ENCODE data around the gene NF1. TPM values are rescaled to one million over a fixed set of nuclear protein-coding genes. Genes with fewer than 3 reads are reported as not detected.

The NF1 gene
- total RNA-seq, 1 experiment from 2014 or later, result 16.4 TPM

DNA sequence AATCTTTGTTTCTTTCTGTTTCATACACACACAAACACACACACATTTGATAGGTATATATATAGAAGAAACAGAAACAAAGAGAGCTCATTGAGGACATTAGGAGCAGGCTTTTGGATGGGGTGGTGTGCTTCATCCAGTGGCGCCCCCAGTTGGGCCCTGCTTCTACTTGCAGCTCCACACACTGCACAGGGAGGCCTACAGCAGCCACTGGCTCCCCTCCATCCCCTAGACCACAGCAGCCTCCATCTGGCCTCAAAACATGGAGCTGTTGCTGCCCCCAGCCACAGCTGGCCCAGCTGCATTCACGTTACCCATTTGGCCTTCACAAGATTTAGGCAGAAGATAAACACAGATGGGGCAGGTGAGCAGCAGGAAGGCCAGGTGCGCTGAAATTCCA, 33.1 kb upstream of the NF1 start:
- ChIA-PET POLR2A (ENCODE audit: unreplicated experiment) (no interaction called here), CTCF (no interaction called here)
- BruUV-seq (replicated peaks), result no TSS peak

DNA sequence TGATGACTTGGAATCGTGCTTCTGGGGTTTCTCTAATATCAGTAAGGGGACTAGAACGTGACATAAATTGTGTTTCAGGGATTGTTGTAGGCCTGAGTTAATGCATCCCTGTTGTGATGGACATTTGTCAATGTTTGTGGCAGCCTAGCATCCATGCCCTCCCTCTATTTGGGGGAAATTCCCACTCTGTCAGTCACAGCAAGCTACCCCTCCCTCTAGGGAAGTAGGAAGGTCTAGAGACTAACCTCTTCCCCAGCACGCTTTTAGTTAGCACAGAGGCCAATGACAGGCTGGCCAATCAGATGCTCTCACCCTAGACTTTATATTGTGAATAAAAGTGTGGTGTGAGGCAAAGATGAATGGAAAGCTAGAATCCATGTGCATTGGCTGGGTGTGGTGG, 32.4 kb upstream of the NF1 start:
- H2AFZ ChIP-seq (ENCODE audit: low read length), result no peak overlapping the region
- ChIA-PET POLR2A (ENCODE audit: unreplicated experiment) (no interaction called here), CTCF (no interaction called here)
- peaks cover under 1% of the 10 kb centered on the region; the same call in 1 of the 2 replicates for H3K4me1 ChIP-seq (ENCODE audit: insufficient read depth, low read length)
- TF ChIP-seq EZH2 (IDR thresholded peaks at IDR 0.05; ENCODE audit: low read length, unreplicated experiment), result no peak
- TF ChIP-seq EZH2phosphoT487 (IDR thresholded peaks at IDR 0.05; ENCODE audit: borderline replicate concordance, low read length), result no peak
- TF ChIP-seq, protein P1, sequence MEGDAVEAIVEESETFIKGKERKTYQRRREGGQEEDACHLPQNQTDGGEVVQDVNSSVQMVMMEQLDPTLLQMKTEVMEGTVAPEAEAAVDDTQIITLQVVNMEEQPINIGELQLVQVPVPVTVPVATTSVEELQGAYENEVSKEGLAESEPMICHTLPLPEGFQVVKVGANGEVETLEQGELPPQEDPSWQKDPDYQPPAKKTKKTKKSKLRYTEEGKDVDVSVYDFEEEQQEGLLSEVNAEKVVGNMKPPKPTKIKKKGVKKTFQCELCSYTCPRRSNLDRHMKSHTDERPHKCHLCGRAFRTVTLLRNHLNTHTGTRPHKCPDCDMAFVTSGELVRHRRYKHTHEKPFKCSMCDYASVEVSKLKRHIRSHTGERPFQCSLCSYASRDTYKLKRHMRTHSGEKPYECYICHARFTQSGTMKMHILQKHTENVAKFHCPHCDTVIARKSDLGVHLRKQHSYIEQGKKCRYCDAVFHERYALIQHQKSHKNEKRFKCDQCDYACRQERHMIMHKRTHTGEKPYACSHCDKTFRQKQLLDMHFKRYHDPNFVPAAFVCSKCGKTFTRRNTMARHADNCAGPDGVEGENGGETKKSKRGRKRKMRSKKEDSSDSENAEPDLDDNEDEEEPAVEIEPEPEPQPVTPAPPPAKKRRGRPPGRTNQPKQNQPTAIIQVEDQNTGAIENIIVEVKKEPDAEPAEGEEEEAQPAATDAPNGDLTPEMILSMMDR (conservative IDR thresholded peaks at IDR 0.05; ENCODE audit: low read depth, low read length), result no peak
- no peaks in the 10 kb centered on the region for H3K9me2 ChIP-seq (replicated peaks; ENCODE audit: low read length)
- intact Hi-C loops (cut with micrococcal nuclease), result no loop called here
- H3K9me3 ChIP-seq (ENCODE audit: low read length), result no peaks in the 10 kb centered on the region
- ATAC-seq (no peak), DNase-seq (no peak)
- H3F3A ChIP-seq (ENCODE audit: low read length, unreplicated experiment), result no peaks in the 10 kb centered on the region
- no peaks in the 10 kb centered on the region for H3K27me3 ChIP-seq (ENCODE audit: low read length)
- H3K4me3 ChIP-seq (ENCODE audit: low read length), result no peak overlapping the region
- no peaks in the 10 kb centered on the region for H4K20me1 ChIP-seq (ENCODE audit: low read length)
- H3K79me2 ChIP-seq (ENCODE audit: low read length), result no peaks in the 10 kb centered on the region
- no TSS peak for BruUV-seq (replicated peaks)
- no peaks in the 10 kb centered on the region for H3K36me3 ChIP-seq (ENCODE audit: low read depth, low read length)
- H3K4me2 ChIP-seq (ENCODE audit: low read length), result no peak overlapping the region
- H3K9ac ChIP-seq (ENCODE audit: low read length), result no peak overlapping the region
- no peak overlapping the region for H3K27ac ChIP-seq (ENCODE audit: low read length)

More for the DNA sequence above, 33.1 kb upstream of the NF1 start:
- DNase-seq (no peak), ATAC-seq (no peak)
- Histone ChIP-seq H4K20me1 (ENCODE audit: low read length) (no peaks in the 10 kb centered on the region), H3K79me2 (ENCODE audit: low read length) (no peaks in the 10 kb centered on the region), H2AFZ (ENCODE audit: low read length) (no peak overlapping the region), H3K4me2 (ENCODE audit: low read length) (no peak overlapping the region), H3K27ac (ENCODE audit: low read length) (no peak overlapping the region), H3K27me3 (ENCODE audit: low read length) (no peaks in the 10 kb centered on the region), H3K36me3 (ENCODE audit: low read depth, low read length) (no peaks in the 10 kb centered on the region), H3K4me1 (ENCODE audit: insufficient read depth, low read length) (no peaks in the 10 kb centered on the region), H3K9me2 (replicated peaks; ENCODE audit: low read length) (no peaks in the 10 kb centered on the region), H3K9me3 (ENCODE audit: low read length) (no peaks in the 10 kb centered on the region), H3K9ac (ENCODE audit: low read length) (no peak overlapping the region), H3K4me3 (ENCODE audit: low read length) (no peak overlapping the region), H3F3A (ENCODE audit: low read length, unreplicated experiment) (no peaks in the 10 kb centered on the region)
- intact Hi-C loops (cut with micrococcal nuclease), result no loop called here
- TF ChIP-seq, protein P1 (conservative IDR thresholded peaks at IDR 0.05; ENCODE audit: low read depth, low read length), result no peak; the same call in 1 of the 2 replicates
- TF ChIP-seq EZH2phosphoT487 (IDR thresholded peaks at IDR 0.05; ENCODE audit: borderline replicate concordance, low read length), result no peak
- no peak for TF ChIP-seq EZH2 (IDR thresholded peaks at IDR 0.05; ENCODE audit: low read length, unreplicated experiment)

- intact Hi-C loops (cut with micrococcal nuclease), result no loop called here
- no peak overlapping the region for H3K4me3 ChIP-seq (ENCODE audit: low read length)
- H3K36me3 ChIP-seq (ENCODE audit: low read depth, low read length), result no peaks in the 10 kb centered on the region
- H3K4me1 ChIP-seq (ENCODE audit: insufficient read depth, low read length), result peaks cover 13% of the 10 kb centered on the region
- TF ChIP-seq EZH2phosphoT487 (IDR thresholded peaks at IDR 0.05; ENCODE audit: borderline replicate concordance, low read length) (no peak), EZH2 (IDR thresholded peaks at IDR 0.05; ENCODE audit: low read length, unreplicated experiment) (no peak)
- TF ChIP-seq, protein P1 (conservative IDR thresholded peaks at IDR 0.05; ENCODE audit: low read depth, low read length), result no peak
- POLR2A ChIA-PET (ENCODE audit: unreplicated experiment), result no interaction called here
- H3K79me2 ChIP-seq (ENCODE audit: low read length), result no peaks in the 10 kb centered on the region
- H4K20me1 ChIP-seq (ENCODE audit: low read length), result no peaks in the 10 kb centered on the region
- H3K4me2 ChIP-seq (ENCODE audit: low read length), result no peak overlapping the region
- H3K27me3 ChIP-seq (ENCODE audit: low read length), result no peaks in the 10 kb centered on the region
- ATAC-seq (no peak), DNase-seq (no peak)
- H3K27ac ChIP-seq (ENCODE audit: low read length), result no peak overlapping the region
- no peaks in the 10 kb centered on the region for H3F3A ChIP-seq (ENCODE audit: low read length, unreplicated experiment)
- no TSS peak for BruUV-seq (replicated peaks)
- H2AFZ ChIP-seq (ENCODE audit: low read length), result no peak overlapping the region
- H3K9me2 ChIP-seq (replicated peaks; ENCODE audit: low read length), result no peaks in the 10 kb centered on the region
- H3K9ac ChIP-seq (ENCODE audit: low read length), result no peak overlapping the region
- H3K9me3 ChIP-seq (ENCODE audit: low read length), result no peaks in the 10 kb centered on the region
- CTCF ChIA-PET, result no interaction called here
These were observed 30.1 kb upstream of the NF1 start for GRCh38 chr17:31064707-31065106.

Data from PC-3 (cell line).